Lower leg skin (tissue), 3 donors: ENCODE results near the gene HSPA9.

ENCODE experiments used
- POLR2A ChIP-seq, 2 donors: fragments of 450-650 bp; IDR thresholded peaks; one replicate each; pipeline ENCODE4 v1.6.1; 2016 to 2017; ENCODE audit warnings: antibody characterized with exemption in 2 of 2, mild to moderate bottlenecking in 1 of 2, moderate library complexity in 1 of 2
- TF ChIP-seq, protein P1 (sequence below), 3 donors: fragments of 450-650 bp; IDR thresholded peaks; one replicate each; pipeline ENCODE4 v1.5.1; 2016; ENCODE audit warnings: antibody characterized with exemption in 3 of 3, mild to moderate bottlenecking in 3 of 3, moderate library complexity in 2 of 3

DNA sequence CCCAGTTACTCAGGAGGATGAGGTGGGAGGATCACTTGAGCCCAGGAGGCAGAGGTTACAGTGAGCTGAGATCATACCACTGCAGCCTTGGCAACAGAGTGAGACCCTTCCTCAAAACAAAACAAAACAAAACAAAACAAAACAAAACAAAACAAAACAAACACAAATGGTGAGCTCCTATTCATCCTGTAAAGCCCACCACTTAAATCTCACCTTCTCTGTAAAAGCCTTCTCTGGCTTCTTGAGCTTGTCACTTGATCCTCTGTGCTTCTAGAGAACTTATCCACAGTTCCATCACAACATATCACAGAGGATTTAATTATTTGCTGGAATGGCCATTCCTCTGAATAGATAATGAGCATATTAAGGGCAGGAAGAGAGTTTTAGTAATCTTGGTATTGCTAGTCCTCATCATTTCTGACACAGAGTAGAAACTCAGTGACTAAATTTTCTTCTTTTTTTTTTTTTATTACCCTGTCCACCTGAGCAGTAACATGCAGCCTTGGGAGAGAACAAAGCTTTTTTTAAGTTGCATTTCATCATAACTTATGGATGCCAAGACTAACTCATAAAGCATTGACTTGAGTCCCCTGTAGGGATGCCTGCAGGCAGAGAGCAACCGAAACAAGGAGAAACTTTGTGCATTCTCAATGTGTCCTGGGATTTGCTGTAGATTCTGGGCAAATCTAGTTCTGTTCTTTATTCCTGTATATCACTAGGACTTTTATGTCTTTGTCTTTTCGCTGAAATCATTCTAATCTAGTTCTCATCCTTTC lies 13.0 kb upstream of the HSPA9 start:
- TF ChIP-seq, protein P1, sequence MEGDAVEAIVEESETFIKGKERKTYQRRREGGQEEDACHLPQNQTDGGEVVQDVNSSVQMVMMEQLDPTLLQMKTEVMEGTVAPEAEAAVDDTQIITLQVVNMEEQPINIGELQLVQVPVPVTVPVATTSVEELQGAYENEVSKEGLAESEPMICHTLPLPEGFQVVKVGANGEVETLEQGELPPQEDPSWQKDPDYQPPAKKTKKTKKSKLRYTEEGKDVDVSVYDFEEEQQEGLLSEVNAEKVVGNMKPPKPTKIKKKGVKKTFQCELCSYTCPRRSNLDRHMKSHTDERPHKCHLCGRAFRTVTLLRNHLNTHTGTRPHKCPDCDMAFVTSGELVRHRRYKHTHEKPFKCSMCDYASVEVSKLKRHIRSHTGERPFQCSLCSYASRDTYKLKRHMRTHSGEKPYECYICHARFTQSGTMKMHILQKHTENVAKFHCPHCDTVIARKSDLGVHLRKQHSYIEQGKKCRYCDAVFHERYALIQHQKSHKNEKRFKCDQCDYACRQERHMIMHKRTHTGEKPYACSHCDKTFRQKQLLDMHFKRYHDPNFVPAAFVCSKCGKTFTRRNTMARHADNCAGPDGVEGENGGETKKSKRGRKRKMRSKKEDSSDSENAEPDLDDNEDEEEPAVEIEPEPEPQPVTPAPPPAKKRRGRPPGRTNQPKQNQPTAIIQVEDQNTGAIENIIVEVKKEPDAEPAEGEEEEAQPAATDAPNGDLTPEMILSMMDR (IDR thresholded peaks at IDR 0.05): no peak
- no peak for TF ChIP-seq POLR2A (IDR thresholded peaks at IDR 0.05)
